Non-pigmented ciliary epithelial cell (primary cell): ENCODE measurements around the gene FZD7.

ENCODE experiments used
- DNase-seq: peaks from one replicate; pipeline ENCODE4 v3.0.0-alpha.2; 2010; ENCODE audit warnings: low read depth

The FZD7 gene

GRCh38 chr2:202014318-202014717 lies 19.3 kb upstream of the FZD7 start:
- no peak for DNase-seq

GRCh38 chr2:202014759-202015211 lies 18.9 kb upstream of the FZD7 start:
- DNase-seq: no peak

GRCh38 chr2:202015471-202015870 lies 18.2 kb upstream of the FZD7 start:
- DNase-seq: no peak

- DNase-seq: no peak
Observed at GRCh38 chr2:202016579-202017227, 17.0 kb upstream of the FZD7 start.

GRCh38 chr2:202017940-202018339 lies 15.7 kb upstream of the FZD7 start:
- no peak for DNase-seq

- DNase-seq: no peak
Observed at GRCh38 chr2:202018950-202019349, 14.7 kb upstream of the FZD7 start.

GRCh38 chr2:202019689-202020450 lies 13.8 kb upstream of the FZD7 start:
- no peak for DNase-seq

- DNase-seq: no peak
Observed at GRCh38 chr2:202022755-202023154, 10.9 kb upstream of the FZD7 start.

GRCh38 chr2:202023198-202023903 lies 10.3 kb upstream of the FZD7 start:
- DNase-seq: no peak

- no peak for DNase-seq
Observed at GRCh38 chr2:202023904-202024266, 9.8 kb upstream of the FZD7 start.

- DNase-seq: no peak
Observed at GRCh38 chr2:202024871-202025270, 8.8 kb upstream of the FZD7 start.

GRCh38 chr2:202025816-202026215 lies 7.8 kb upstream of the FZD7 start:
- DNase-seq: no peak

- no peak for DNase-seq
Observed at GRCh38 chr2:202026507-202026906, 7.1 kb upstream of the FZD7 start.

GRCh38 chr2:202030691-202031090 lies 3.0 kb upstream of the FZD7 start:
- no peak for DNase-seq

GRCh38 chr2:202031246-202031951 lies 2.3 kb upstream of the FZD7 start:
- no peak for DNase-seq

- DNase-seq: no peak
Observed at GRCh38 chr2:202032846-202033316, 774 bp upstream of the FZD7 start.

- DNase-seq: no peak
Observed at GRCh38 chr2:202034249-202035088, 814 bp downstream of the FZD7 start.

- no peak for DNase-seq
Observed at GRCh38 chr2:202035089-202035940, 1.7 kb downstream of the FZD7 start.

- DNase-seq: no peak
Observed at GRCh38 chr2:202035941-202036372, 2.3 kb downstream of the FZD7 start.

- no peak for DNase-seq
Observed at GRCh38 chr2:202036601-202037037, 3.0 kb downstream of the FZD7 start.
